ENCODE results near the gene PVALEF.

Gene PVALEF

GRCh38 chr17:81207610-81208581, 42.6 kb downstream of the PVALEF start:
- H3K27ac ChIP-seq: no peak overlapping the region

GRCh38 chr17:81208651-81209050, 43.3 kb downstream of the PVALEF start:
- TF ChIP-seq ZFX (IDR thresholded peaks at IDR 0.05; ENCODE audit: borderline replicate concordance): no peak
- TF ChIP-seq CTCF (IDR thresholded peaks at IDR 0.05): no peak
- H3K27ac ChIP-seq: no peak overlapping the region

More at GRCh38 chr17:81207610-81208581, 42.6 kb downstream of the PVALEF start:
- TF ChIP-seq CTCF (IDR thresholded peaks at IDR 0.05) (no peak), ZFX (IDR thresholded peaks at IDR 0.05; ENCODE audit: borderline replicate concordance) (no peak)

- TF ChIP-seq ZFX (IDR thresholded peaks at IDR 0.05; ENCODE audit: borderline replicate concordance) (no peak), CTCF (IDR thresholded peaks at IDR 0.05) (no peak)
- no peak overlapping the region for H3K27ac ChIP-seq
These were observed 43.8 kb downstream of the PVALEF start for GRCh38 chr17:81209141-81209540.

GRCh38 chr17:81210466-81210865, 45.2 kb downstream of the PVALEF start:
- no peak overlapping the region for H3K27ac ChIP-seq
- TF ChIP-seq CTCF (IDR thresholded peaks at IDR 0.05) (no peak), ZFX (IDR thresholded peaks at IDR 0.05; ENCODE audit: borderline replicate concordance) (no peak)

- no peak for TF ChIP-seq ZFX (IDR thresholded peaks at IDR 0.05; ENCODE audit: borderline replicate concordance)
- no peak for TF ChIP-seq CTCF (IDR thresholded peaks at IDR 0.05)
- H3K27ac ChIP-seq: no peak overlapping the region
These were observed 45.6 kb downstream of the PVALEF start for GRCh38 chr17:81210868-81211267.

GRCh38 chr17:81212365-81212764, 47.1 kb downstream of the PVALEF start:
- no peak for TF ChIP-seq CTCF (IDR thresholded peaks at IDR 0.05)
- no peak for TF ChIP-seq ZFX (IDR thresholded peaks at IDR 0.05; ENCODE audit: borderline replicate concordance)
- no peak overlapping the region for H3K27ac ChIP-seq

GRCh38 chr17:81213978-81214377, 48.7 kb downstream of the PVALEF start:
- H3K27ac ChIP-seq: no peak overlapping the region
- no peak for TF ChIP-seq CTCF (IDR thresholded peaks at IDR 0.05)
- no peak for TF ChIP-seq ZFX (IDR thresholded peaks at IDR 0.05; ENCODE audit: borderline replicate concordance)
